Measurements from ENCODE around the gene JPH3.
"Not testable (repeated sequence)": the region's sequence is repeated elsewhere in the genome, so short reads cannot be mapped to it uniquely, and the experiment has no call there.

DNA sequence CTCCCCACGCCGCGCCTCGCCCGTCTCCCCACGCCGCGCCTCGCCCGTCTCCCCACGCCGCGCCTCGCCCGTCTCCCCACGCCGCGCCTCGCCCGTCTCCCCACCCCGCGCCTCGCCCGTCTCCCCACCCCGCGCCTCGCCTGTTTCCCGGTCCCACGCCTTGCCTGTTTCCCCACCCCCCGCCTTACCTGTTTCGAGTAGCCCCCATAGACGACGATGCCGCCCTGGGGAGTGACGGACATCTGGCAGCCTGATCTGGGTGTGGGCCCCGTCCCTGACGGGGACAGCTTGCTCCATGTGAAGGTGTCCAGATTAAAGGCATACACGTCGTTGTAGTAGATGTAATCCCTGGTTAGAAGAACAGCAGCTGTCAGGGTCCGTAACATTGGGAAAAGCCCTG, 124.3 kb downstream of the JPH3 start:
- TF ChIP-seq CTCF (IDR thresholded peaks at IDR 0.05; ENCODE audit: poor library complexity); EZH2 (IDR thresholded peaks at IDR 0.05; ENCODE audit: borderline replicate concordance): not testable (repeated sequence)
